Activated naive CD8-positive, alpha-beta T cell (primary cell): Measurements from ENCODE around the gene LMO4.

Experiments
- H3K27ac Mint-ChIP-seq: one replicate; pipeline ENCODE4 v1.8.0; 2021; ENCODE audit warnings: mixed read lengths
- H3K27me3 Mint-ChIP-seq: one replicate; pipeline ENCODE4 v1.8.0; 2021; ENCODE audit warnings: mixed read lengths
- H3K36me3 Mint-ChIP-seq: one replicate; pipeline ENCODE4 v1.8.0; 2021; ENCODE audit warnings: mixed read lengths
- H3K4me1 Mint-ChIP-seq: one replicate; pipeline ENCODE4 v1.8.0; 2021; ENCODE audit warnings: low read depth, mixed read lengths
- H3K4me3 Mint-ChIP-seq: one replicate; pipeline ENCODE4 v1.8.0; 2021; ENCODE audit warnings: mild to moderate bottlenecking, mixed read lengths
- H3K9me3 Mint-ChIP-seq: one replicate; pipeline ENCODE4 v1.8.0; 2021; ENCODE audit warnings: low read depth, mixed read lengths

The LMO4 gene

GRCh38 chr1:87334351-87335174, 5.9 kb downstream of the LMO4 start:
- Mint-ChIP-seq H3K27me3 (no peaks in the 10 kb centered on the region), H3K36me3 (peaks cover 5% of the 10 kb centered on the region)

GRCh38 chr1:87335175-87335884, 6.7 kb downstream of the LMO4 start:
- Mint-ChIP-seq H3K36me3 (peaks cover 5% of the 10 kb centered on the region), H3K9me3 (no peaks in the 10 kb centered on the region), H3K27ac (peak overlapping the region; percentile 95), H3K27me3 (no peaks in the 10 kb centered on the region), H3K4me3 (peak overlapping the region; percentile 90), H3K4me1 (peaks cover 59% of the 10 kb centered on the region)

More at GRCh38 chr1:87334351-87335174, 5.9 kb downstream of the LMO4 start:
- no peaks in the 10 kb centered on the region for H3K9me3 Mint-ChIP-seq
- peaks cover 66% of the 10 kb centered on the region for H3K4me1 Mint-ChIP-seq
- peak overlapping the region; percentile 90 for H3K4me3 Mint-ChIP-seq
- peak overlapping the region; percentile 95 for H3K27ac Mint-ChIP-seq

- Mint-ChIP-seq H3K27ac (no peak overlapping the region), H3K4me1 (peaks cover 51% of the 10 kb centered on the region), H3K36me3 (peaks cover 9% of the 10 kb centered on the region), H3K4me3 (peak overlapping the region; percentile 87), H3K9me3 (no peaks in the 10 kb centered on the region), H3K27me3 (no peaks in the 10 kb centered on the region)
Observed at GRCh38 chr1:87336623-87337067, 8.0 kb downstream of the LMO4 start.

GRCh38 chr1:87337606-87338005, 8.9 kb downstream of the LMO4 start:
- H3K4me3 Mint-ChIP-seq = no peak overlapping the region

GRCh38 chr1:87338566-87338965, 9.9 kb downstream of the LMO4 start:
- peaks cover 7% of the 10 kb centered on the region for H3K36me3 Mint-ChIP-seq
- no peak overlapping the region for H3K27ac Mint-ChIP-seq
- peaks cover 32% of the 10 kb centered on the region for H3K4me1 Mint-ChIP-seq
- no peaks in the 10 kb centered on the region for H3K9me3 Mint-ChIP-seq
- no peaks in the 10 kb centered on the region for H3K27me3 Mint-ChIP-seq
- no peak overlapping the region for H3K4me3 Mint-ChIP-seq

More at GRCh38 chr1:87337606-87338005, 8.9 kb downstream of the LMO4 start:
- Mint-ChIP-seq H3K27ac (no peak overlapping the region), H3K36me3 (peaks cover 9% of the 10 kb centered on the region), H3K9me3 (no peaks in the 10 kb centered on the region), H3K27me3 (no peaks in the 10 kb centered on the region), H3K4me1 (peaks cover 42% of the 10 kb centered on the region)

DNA sequence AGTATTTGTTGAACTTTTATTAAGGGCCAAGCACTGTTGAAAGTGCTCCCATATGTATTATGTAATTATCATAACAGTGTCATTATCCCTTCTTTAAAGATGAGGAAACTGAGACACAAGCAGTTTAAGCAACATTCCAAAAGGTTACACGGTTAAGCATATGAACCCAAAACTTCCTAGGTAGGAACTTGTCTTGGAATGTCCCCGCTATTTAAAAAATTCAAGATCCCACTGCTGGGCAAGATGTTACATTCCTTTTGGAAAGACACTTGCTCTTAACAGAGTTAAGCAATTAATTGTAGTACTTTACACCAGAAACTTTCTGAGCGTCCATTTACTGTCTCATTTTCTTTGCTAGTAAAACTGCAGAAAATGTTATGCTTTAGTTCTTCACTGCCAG, 15.6 kb downstream of the LMO4 start:
- Mint-ChIP-seq H3K27ac (no peak overlapping the region), H3K9me3 (no peaks in the 10 kb centered on the region), H3K36me3 (peaks cover 9% of the 10 kb centered on the region), H3K27me3 (no peaks in the 10 kb centered on the region), H3K4me3 (no peak overlapping the region), H3K4me1 (peaks cover 3% of the 10 kb centered on the region)

GRCh38 chr1:87346130-87346814, 17.6 kb downstream of the LMO4 start:
- no peak overlapping the region for H3K27ac Mint-ChIP-seq

GRCh38 chr1:87348341-87349019, 19.8 kb downstream of the LMO4 start:
- H3K36me3 Mint-ChIP-seq = peaks cover 4% of the 10 kb centered on the region
- H3K27me3 Mint-ChIP-seq = no peaks in the 10 kb centered on the region
- no peak overlapping the region for H3K4me3 Mint-ChIP-seq
- no peaks in the 10 kb centered on the region for H3K9me3 Mint-ChIP-seq
- peaks cover 5% of the 10 kb centered on the region for H3K4me1 Mint-ChIP-seq
- H3K27ac Mint-ChIP-seq = no peak overlapping the region

More at GRCh38 chr1:87346130-87346814, 17.6 kb downstream of the LMO4 start:
- H3K4me1 Mint-ChIP-seq = peaks cover 5% of the 10 kb centered on the region
- H3K36me3 Mint-ChIP-seq = peaks cover 7% of the 10 kb centered on the region
- no peaks in the 10 kb centered on the region for H3K9me3 Mint-ChIP-seq
- H3K4me3 Mint-ChIP-seq = no peak overlapping the region
- H3K27me3 Mint-ChIP-seq = no peaks in the 10 kb centered on the region

DNA sequence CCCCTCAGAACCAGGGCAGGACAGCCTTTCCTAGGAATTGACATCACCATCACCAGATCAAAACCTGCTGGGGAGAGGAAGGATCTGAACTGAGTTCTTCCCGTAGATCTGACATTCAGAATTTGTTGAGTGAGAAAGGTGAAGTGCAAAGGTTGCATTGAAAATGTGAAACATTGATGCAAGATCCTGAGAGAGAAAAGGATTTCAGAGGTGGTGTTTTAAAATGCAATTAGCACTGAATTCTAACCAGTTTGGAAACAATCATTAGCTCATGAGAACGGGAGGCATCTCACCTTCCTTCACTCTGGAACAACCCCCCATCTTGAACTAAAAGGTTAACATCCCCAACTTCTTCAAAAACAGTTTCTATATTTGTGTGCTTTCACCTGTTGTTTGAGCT, 20.4 kb downstream of the LMO4 start:
- no peaks in the 10 kb centered on the region for H3K9me3 Mint-ChIP-seq
- peaks cover 5% of the 10 kb centered on the region for H3K4me1 Mint-ChIP-seq
- H3K27ac Mint-ChIP-seq = no peak overlapping the region
- H3K36me3 Mint-ChIP-seq = peaks cover 4% of the 10 kb centered on the region
- no peaks in the 10 kb centered on the region for H3K27me3 Mint-ChIP-seq
- no peak overlapping the region for H3K4me3 Mint-ChIP-seq

GRCh38 chr1:87355894-87356293, 27.2 kb downstream of the LMO4 start:
- no peaks in the 10 kb centered on the region for H3K9me3 Mint-ChIP-seq
- H3K36me3 Mint-ChIP-seq = peaks cover 9% of the 10 kb centered on the region
- H3K4me3 Mint-ChIP-seq = no peak overlapping the region
- H3K27me3 Mint-ChIP-seq = no peaks in the 10 kb centered on the region
- no peak overlapping the region for H3K27ac Mint-ChIP-seq
- no peaks in the 10 kb centered on the region for H3K4me1 Mint-ChIP-seq

DNA sequence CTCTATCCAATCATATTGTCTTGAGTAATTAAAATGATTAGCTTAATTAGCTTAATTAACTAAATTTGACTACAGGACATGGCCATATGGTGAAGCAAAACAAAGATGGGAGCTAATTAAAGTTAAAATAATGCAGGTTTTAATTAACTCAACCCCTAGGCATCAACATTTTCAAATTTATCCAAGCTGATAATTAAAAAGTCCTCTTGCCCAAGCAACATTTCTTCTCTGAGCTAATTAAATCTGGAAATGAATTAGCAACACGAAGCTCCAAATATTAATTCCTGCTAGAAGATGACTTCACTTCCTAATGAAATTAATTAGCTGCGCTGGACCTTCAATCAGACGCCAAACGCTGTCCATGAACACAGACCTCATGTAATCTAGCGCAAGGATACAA, 27.9 kb downstream of the LMO4 start:
- Mint-ChIP-seq H3K36me3 (peaks cover 9% of the 10 kb centered on the region), H3K9me3 (no peaks in the 10 kb centered on the region), H3K4me3 (no peak overlapping the region), H3K4me1 (no peaks in the 10 kb centered on the region), H3K27me3 (no peaks in the 10 kb centered on the region), H3K27ac (no peak overlapping the region)

- H3K4me1 Mint-ChIP-seq = no peaks in the 10 kb centered on the region
- H3K36me3 Mint-ChIP-seq = peaks cover 9% of the 10 kb centered on the region
- no peak overlapping the region for H3K4me3 Mint-ChIP-seq
- no peak overlapping the region for H3K27ac Mint-ChIP-seq
- no peaks in the 10 kb centered on the region for H3K9me3 Mint-ChIP-seq
- H3K27me3 Mint-ChIP-seq = no peaks in the 10 kb centered on the region
Observed at GRCh38 chr1:87358219-87358618, 29.5 kb downstream of the LMO4 start.

DNA sequence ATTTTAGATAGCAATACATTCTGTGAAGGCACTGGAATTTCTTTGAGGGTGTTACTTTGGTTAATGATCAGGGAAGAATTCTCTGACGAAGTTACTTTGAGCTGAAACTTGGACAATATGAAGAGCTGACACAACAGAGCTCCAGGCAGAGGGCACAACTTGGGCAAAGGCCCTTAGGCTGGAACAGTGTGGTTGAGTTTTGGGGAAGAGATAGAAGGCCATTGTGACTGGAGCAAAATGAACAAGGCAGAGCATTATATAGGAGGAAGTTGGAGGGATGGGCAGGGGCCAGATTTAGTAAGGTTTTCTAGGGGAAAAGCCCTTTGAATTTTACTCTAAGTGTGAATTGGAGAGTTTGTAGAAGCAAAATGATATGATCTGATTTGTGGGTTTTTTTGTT, 30.9 kb downstream of the LMO4 start:
- H3K4me1 Mint-ChIP-seq = no peaks in the 10 kb centered on the region
- H3K9me3 Mint-ChIP-seq = no peaks in the 10 kb centered on the region
- H3K4me3 Mint-ChIP-seq = no peak overlapping the region
- no peak overlapping the region for H3K27ac Mint-ChIP-seq
- peaks cover 9% of the 10 kb centered on the region for H3K36me3 Mint-ChIP-seq
- no peaks in the 10 kb centered on the region for H3K27me3 Mint-ChIP-seq

DNA sequence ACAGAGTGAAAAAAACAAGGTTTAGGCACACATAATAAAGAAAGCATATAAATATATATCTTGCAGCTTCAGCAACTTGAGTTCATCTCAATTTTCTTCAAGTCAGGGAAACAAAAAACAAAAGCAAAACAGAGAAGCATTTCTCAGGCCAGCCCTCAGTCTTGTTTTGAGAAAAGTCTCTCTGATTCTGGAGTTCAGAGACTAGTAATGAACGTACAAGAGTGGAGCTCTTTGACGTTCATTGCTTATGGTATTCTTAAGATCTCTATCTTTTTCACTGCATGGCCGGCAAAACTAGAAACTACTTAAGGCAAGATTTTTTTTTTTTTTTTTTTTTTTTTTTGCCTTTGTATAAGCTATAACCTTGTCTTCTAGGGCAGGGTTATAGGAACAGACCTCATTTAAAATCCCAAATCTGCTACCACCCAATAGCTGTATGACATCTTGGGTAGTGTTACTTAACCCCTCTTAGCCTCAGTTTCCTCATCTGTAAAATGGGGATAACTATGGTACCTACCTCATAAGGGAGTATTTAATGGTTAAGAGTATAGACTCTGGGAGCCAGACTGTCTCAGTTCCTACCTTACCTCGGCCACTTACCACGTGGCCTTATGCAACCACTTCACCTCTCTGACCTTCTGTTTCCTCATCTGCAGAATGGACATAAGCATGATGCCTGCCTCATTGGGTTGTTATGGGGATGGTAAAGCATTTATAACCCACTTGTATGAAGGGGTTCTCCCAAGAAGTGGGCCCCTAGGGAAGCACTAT, 33.6 kb downstream of the LMO4 start:
- no peaks in the 10 kb centered on the region for H3K9me3 Mint-ChIP-seq
- no peak overlapping the region for H3K27ac Mint-ChIP-seq
- H3K36me3 Mint-ChIP-seq = peaks cover 9% of the 10 kb centered on the region
- no peak overlapping the region for H3K4me3 Mint-ChIP-seq
- H3K27me3 Mint-ChIP-seq = no peaks in the 10 kb centered on the region
- H3K4me1 Mint-ChIP-seq = no peaks in the 10 kb centered on the region
